IPS-18c (cell line): Measurements from ENCODE around the gene HYCC1.

Experiments used
- H3K4me3 ChIP-seq: 2 replicates; pipeline ENCODE4 v1.7.0; 2013; ENCODE audit warnings: low read depth, mild to moderate bottlenecking, low read length, moderate library complexity; ENCODE audit not compliant: insufficient read depth
- H3K9me3 ChIP-seq: one replicate; pipeline ENCODE4 v1.6.1; 2013; ENCODE audit warnings: mild to moderate bottlenecking, low read length, moderate library complexity; ENCODE audit not compliant: control insufficient read depth, insufficient read depth

HYCC1 gene

GRCh38 chr7:23021596-23021995 is 7.7 kb upstream of the HYCC1 start:
- H3K4me3 ChIP-seq, result no peak overlapping the region
- no peaks in the 10 kb centered on the region for H3K9me3 ChIP-seq

GRCh38 chr7:23020742-23021401 is 6.9 kb upstream of the HYCC1 start:
- H3K9me3 ChIP-seq, result no peaks in the 10 kb centered on the region

GRCh38 chr7:23018750-23019149 is 4.8 kb upstream of the HYCC1 start:
- no peak overlapping the region for H3K4me3 ChIP-seq
- no peaks in the 10 kb centered on the region for H3K9me3 ChIP-seq

More at GRCh38 chr7:23020742-23021401, 6.9 kb upstream of the HYCC1 start:
- H3K4me3 ChIP-seq, result no peak overlapping the region

- H3K4me3 ChIP-seq, result no peak overlapping the region
- H3K9me3 ChIP-seq, result no peaks in the 10 kb centered on the region
Observed at GRCh38 chr7:23017309-23017708, 3.4 kb upstream of the HYCC1 start.

- no peak overlapping the region for H3K4me3 ChIP-seq
- no peaks in the 10 kb centered on the region for H3K9me3 ChIP-seq
Observed at GRCh38 chr7:23016345-23017253, 2.7 kb upstream of the HYCC1 start.

GRCh38 chr7:23014681-23015080 is 751 bp upstream of the HYCC1 start:
- H3K4me3 ChIP-seq, result no peak overlapping the region
- H3K9me3 ChIP-seq, result no peaks in the 10 kb centered on the region

GRCh38 chr7:23012908-23013714 is 819 bp downstream of the HYCC1 start:
- H3K4me3 ChIP-seq, result peak overlapping the region; percentile 78
- H3K9me3 ChIP-seq, result no peaks in the 10 kb centered on the region

- Histone ChIP-seq H3K4me3 (peak overlapping the region; percentile 78), H3K9me3 (no peaks in the 10 kb centered on the region)
Observed at GRCh38 chr7:23012186-23012585, 1.7 kb downstream of the HYCC1 start.

- no peaks in the 10 kb centered on the region for H3K9me3 ChIP-seq
Observed at GRCh38 chr7:23011222-23011924, 2.6 kb downstream of the HYCC1 start.

GRCh38 chr7:23009303-23009702 is 4.6 kb downstream of the HYCC1 start:
- Histone ChIP-seq H3K9me3 (no peaks in the 10 kb centered on the region), H3K4me3 (no peak overlapping the region)

More at GRCh38 chr7:23011222-23011924, 2.6 kb downstream of the HYCC1 start:
- H3K4me3 ChIP-seq, result no peak overlapping the region

GRCh38 chr7:23004247-23004520 is 9.7 kb downstream of the HYCC1 start:
- no peaks in the 10 kb centered on the region for H3K9me3 ChIP-seq
- H3K4me3 ChIP-seq, result no peak overlapping the region

- Histone ChIP-seq H3K9me3 (no peaks in the 10 kb centered on the region), H3K4me3 (no peak overlapping the region)
Observed at GRCh38 chr7:23003505-23004246, 10.3 kb downstream of the HYCC1 start.

GRCh38 chr7:23002698-23003097 is 11.2 kb downstream of the HYCC1 start:
- Histone ChIP-seq H3K9me3 (no peaks in the 10 kb centered on the region), H3K4me3 (no peak overlapping the region)

GRCh38 chr7:23001610-23002009 is 12.3 kb downstream of the HYCC1 start:
- no peaks in the 10 kb centered on the region for H3K9me3 ChIP-seq
- H3K4me3 ChIP-seq, result no peak overlapping the region

- Histone ChIP-seq H3K9me3 (no peaks in the 10 kb centered on the region), H3K4me3 (no peak overlapping the region)
Observed at GRCh38 chr7:23000597-23001360, 13.2 kb downstream of the HYCC1 start.

- Histone ChIP-seq H3K9me3 (no peaks in the 10 kb centered on the region), H3K4me3 (no peak overlapping the region)
Observed at GRCh38 chr7:22998519-22998896, 15.4 kb downstream of the HYCC1 start.
